SK-N-SH treated with all-trans-retinoic acid at 6 μM for 48 hours (cell line): Measurements from ENCODE around the gene RREB1.

Source experiments
- ISL1 ChIP-seq: fragments of 250-450 bp; sonication (Bioruptor Pico); IDR thresholded peaks from 2 replicates; pipeline ENCODE4 v2.1.2; 2022; ENCODE audit warnings: mild to moderate bottlenecking, moderate library complexity
- ZFP30 ChIP-seq: fragments of 450-650 bp; formaldehyde crosslinking; IDR thresholded peaks from 2 replicates; pipeline ENCODE4 v1.5.0; 2022; ENCODE audit warnings: mild to moderate bottlenecking, moderate library complexity

GRCh38 chr6:7201444-7201731 lies 93.6 kb downstream of the RREB1 start:
- TF ChIP-seq ZFP30 (CRISPR knock-in tag) (no peak), ISL1 (no peak)
